NCI-H446 (cell line): Measurements from ENCODE around the gene HNRNPAB.
"Not testable (repeated sequence)": the region's sequence is repeated elsewhere in the genome, so short reads cannot be mapped to it uniquely, and the experiment has no call there.

ENCODE experiments used
- DNase-seq, 2 experiments: peaks; one replicate each; lab custom pipeline; 2025; lab: John Stamatoyannopoulos, UW

The HNRNPAB gene

GRCh38 chr5:178212241-178213002 is 8.1 kb downstream of the HNRNPAB start:
- DNase-seq, result no peak

- DNase-seq, result no peak
Measured at GRCh38 chr5:178213003-178213461, 8.7 kb downstream of the HNRNPAB start.

- DNase-seq, result no peak
Measured at GRCh38 chr5:178213748-178214151, 9.4 kb downstream of the HNRNPAB start.

GRCh38 chr5:178214160-178214803 is 9.9 kb downstream of the HNRNPAB start:
- DNase-seq, result no peak

GRCh38 chr5:178215280-178216002 is 11.1 kb downstream of the HNRNPAB start:
- DNase-seq, result no peak

- DNase-seq, result no peak
Measured at GRCh38 chr5:178216088-178216534, 11.8 kb downstream of the HNRNPAB start.

GRCh38 chr5:178216779-178217178 is 12.4 kb downstream of the HNRNPAB start:
- no peak for DNase-seq

- no peak for DNase-seq
Measured at GRCh38 chr5:178218237-178218776, 14.0 kb downstream of the HNRNPAB start.

- DNase-seq, result no peak
Measured at GRCh38 chr5:178218827-178219226, 14.5 kb downstream of the HNRNPAB start.

GRCh38 chr5:178221282-178221681 is 16.9 kb downstream of the HNRNPAB start:
- DNase-seq, result no peak

- no peak for DNase-seq
Measured at GRCh38 chr5:178221853-178222252, 17.5 kb downstream of the HNRNPAB start.

- no peak for DNase-seq
Measured at GRCh38 chr5:178222292-178222691, 18.0 kb downstream of the HNRNPAB start.

- DNase-seq, result no peak
Measured at GRCh38 chr5:178223196-178223773, 19.0 kb downstream of the HNRNPAB start.

- no peak for DNase-seq
Measured at GRCh38 chr5:178223828-178224335, 19.5 kb downstream of the HNRNPAB start.

GRCh38 chr5:178224403-178224802 is 20.1 kb downstream of the HNRNPAB start:
- no peak for DNase-seq

- no peak for DNase-seq
Measured at GRCh38 chr5:178225174-178225573, 20.8 kb downstream of the HNRNPAB start.

GRCh38 chr5:178227138-178227659 is 22.9 kb downstream of the HNRNPAB start:
- no peak for DNase-seq

GRCh38 chr5:178227929-178228328 is 23.6 kb downstream of the HNRNPAB start:
- DNase-seq, result no peak

GRCh38 chr5:178228609-178229008 is 24.3 kb downstream of the HNRNPAB start:
- DNase-seq, result no peak

- DNase-seq, result not testable (repeated sequence)
Measured at GRCh38 chr5:178229111-178229510, 24.8 kb downstream of the HNRNPAB start.

- no peak for DNase-seq
Measured at GRCh38 chr5:178229861-178230260, 25.5 kb downstream of the HNRNPAB start.
